HFF-Myc (cell line): ENCODE measurements around the gene RPL31.

ENCODE experiments used
- DNase-seq: peaks from one replicate; pipeline ENCODE4 v3.0.0-alpha.2; 2011; ENCODE audit warnings: low read depth; ENCODE audit errors: extremely low read depth
- H3K4me3 ChIP-seq: replicated peaks from 2 replicates; pipeline ENCODE4 v1.5.1; 2011; ENCODE audit warnings: low read depth, mild to moderate bottlenecking, control low read depth, low read length
- CTCF ChIP-seq: IDR thresholded peaks from 2 replicates; pipeline ENCODE4 v1.5.1; 2012; ENCODE audit warnings: mild to moderate bottlenecking, low read depth, low read length, control low read depth; ENCODE audit errors: missing control alignments

The RPL31 gene

GRCh38 chr2:100957996-100958653 lies 44.0 kb upstream of the RPL31 start:
- no peak for DNase-seq
- TF ChIP-seq CTCF, result peak; percentile 7
- H3K4me3 ChIP-seq, result no peak overlapping the region

GRCh38 chr2:100959225-100959880 lies 42.7 kb upstream of the RPL31 start:
- no peak for DNase-seq
- TF ChIP-seq CTCF, result no peak

GRCh38 chr2:100960688-100961087 lies 41.4 kb upstream of the RPL31 start:
- no peak for TF ChIP-seq CTCF
- no peak overlapping the region for H3K4me3 ChIP-seq
- no peak for DNase-seq

More at GRCh38 chr2:100959225-100959880, 42.7 kb upstream of the RPL31 start:
- no peak overlapping the region for H3K4me3 ChIP-seq

- TF ChIP-seq CTCF, result no peak
- no peak for DNase-seq
- H3K4me3 ChIP-seq, result no peak overlapping the region
These were observed 39.6 kb upstream of the RPL31 start for GRCh38 chr2:100962366-100963025.

GRCh38 chr2:100963026-100963375 lies 39.1 kb upstream of the RPL31 start:
- no peak for TF ChIP-seq CTCF
- H3K4me3 ChIP-seq, result no peak overlapping the region
- no peak for DNase-seq

GRCh38 chr2:100964222-100964621 lies 37.9 kb upstream of the RPL31 start:
- H3K4me3 ChIP-seq, result no peak overlapping the region
- DNase-seq, result no peak

More at GRCh38 chr2:100964222-100964621, 37.9 kb upstream of the RPL31 start:
- TF ChIP-seq CTCF, result no peak
